H1 (cell line): ENCODE results near the gene CPED1. TPM values are rescaled to one million over a fixed set of nuclear protein-coding genes. Genes with fewer than 3 reads are reported as not detected.

Experiments used
- CTCF ChIA-PET: fragments of 300-600 bp; sonication (Branson Sonifier 250); formaldehyde crosslinking; loops from one replicate; lab custom pipeline; 2021; ENCODE audit not compliant: partially characterized antibody; lab: Charles Lee
- POLR2A ChIA-PET: fragments of 300-600 bp; sonication (Branson Sonifier 250); formaldehyde crosslinking; loops from one replicate; lab custom pipeline; 2021; ENCODE audit warnings: inconsistent platforms; ENCODE audit not compliant: partially characterized antibody; lab: Charles Lee
- DNase-seq, 2 experiments: peaks; one replicate each; pipeline versions ENCODE4 v3.0.0 to v3.0.0-alpha.2; 2010 to 2022; ENCODE audit warnings: low spot score in 2 of 2, low read depth in 1 of 2, mixed read lengths in 1 of 2
- FAIRE-seq: peaks from 2 replicates; lab custom pipeline; 2011; peaks lifted over from hg19 to GRCh38; lab: Jason Lieb, UNC
- H2AFZ ChIP-seq: 2 replicates; pipeline ENCODE4 v1.8.1; 2012; ENCODE audit warnings: low read length, inconsistent platforms
- H2AK5ac ChIP-seq: 2 replicates; pipeline ENCODE4 v1.6.1; 2013; ENCODE audit warnings: low read depth, low read length
- H2BK120ac ChIP-seq: replicated peaks from 2 replicates; pipeline ENCODE3; 2013; ENCODE audit warnings: low read depth, low read length, inconsistent platforms
- H2BK12ac ChIP-seq: 2 replicates; pipeline ENCODE4 v1.6.1; 2013; ENCODE audit warnings: low read depth, low read length
- H2BK15ac ChIP-seq: 2 replicates; pipeline ENCODE4 v1.6.1; 2013; ENCODE audit warnings: low read length
- H2BK20ac ChIP-seq: 2 replicates; pipeline ENCODE4 v1.6.1; 2013; ENCODE audit warnings: low read length
- H2BK5ac ChIP-seq: 2 replicates; pipeline ENCODE4 v1.6.1; 2013; ENCODE audit warnings: low read depth, low read length
- H3K14ac ChIP-seq: 2 replicates; pipeline ENCODE4 v1.6.1; 2013; ENCODE audit warnings: inconsistent platforms; ENCODE audit not compliant: insufficient read length
- H3K18ac ChIP-seq: 2 replicates; pipeline ENCODE4 v1.6.1; 2013; ENCODE audit warnings: low read length; ENCODE audit errors: extremely low read depth
- H3K23ac ChIP-seq: 2 replicates; pipeline ENCODE4 v1.6.1; 2013; ENCODE audit warnings: inconsistent platforms; ENCODE audit not compliant: insufficient read length
- H3K23me2 ChIP-seq: 2 replicates; pipeline ENCODE4 v1.6.1; 2013; ENCODE audit warnings: low read depth, low read length
- H3K27ac ChIP-seq: 2 replicates; pipeline ENCODE4 v1.6.1; 2011; ENCODE audit warnings: low read depth, low read length, inconsistent platforms
- H3K27me3 ChIP-seq, 4 experiments: replicated peaks in 1 of 4; 1 replicate in 1 of 4; 2 replicates in 3 of 4; pipeline versions ENCODE4 v1.6.1 to v1.8.1; 2011 to 2013; ENCODE audit warnings: low read length in 3 of 4, mild to moderate bottlenecking in 3 of 4, inconsistent platforms in 2 of 4, mixed read lengths in 2 of 4, moderate library complexity in 1 of 4; ENCODE audit not compliant: control insufficient read depth in 3 of 4, insufficient read depth in 3 of 4; ENCODE audit errors: extremely low read depth in 1 of 4
- H3K36me3 ChIP-seq, 4 experiments: 2 replicates each; pipeline versions ENCODE4 v1.6.1 to v1.8.1; 2011 to 2013; ENCODE audit warnings: mild to moderate bottlenecking in 4 of 4, low read length in 3 of 4, moderate library complexity in 2 of 4, control low read depth in 1 of 4, inconsistent platforms in 1 of 4; ENCODE audit not compliant: insufficient read depth in 4 of 4, control insufficient read depth in 2 of 4
- H3K4ac ChIP-seq: replicated peaks from 2 replicates; pipeline ENCODE3; 2013; ENCODE audit warnings: low read length, low read depth, mixed read lengths, inconsistent platforms; ENCODE audit not compliant: insufficient read length
- H3K4me1 ChIP-seq, 4 experiments: replicated peaks in 1 of 4; 1 replicate in 1 of 4; 2 replicates in 3 of 4; pipeline versions ENCODE4 v1.6.1 to v1.8.1; 2011 to 2013; ENCODE audit warnings: low read length in 3 of 4, inconsistent platforms in 2 of 4, mixed read lengths in 1 of 4; ENCODE audit not compliant: insufficient read depth in 4 of 4, control insufficient read depth in 3 of 4
- H3K4me2 ChIP-seq, 2 experiments: 2 replicates each; pipeline versions ENCODE4 v1.6.1 to v1.8.1; 2011 to 2013; ENCODE audit warnings: low read depth in 2 of 2, low read length in 2 of 2, control low read depth in 1 of 2, inconsistent platforms in 1 of 2, mild to moderate bottlenecking in 1 of 2; ENCODE audit not compliant: insufficient read depth in 1 of 2
- H3K4me3 ChIP-seq, 4 experiments: fragments of 200-600, 300-600 bp in 1 of 4; sonication (generic), shearing (Covaris generic), sonication (Bioruptor Twin) in 1 of 4; 2 replicates each; pipeline versions ENCODE4 v1.5.1 to v1.8.1; 2011 to 2016; ENCODE audit warnings: low read length in 4 of 4, low read depth in 3 of 4, control low read depth in 2 of 4, inconsistent platforms in 2 of 4, mild to moderate bottlenecking in 2 of 4, mixed read lengths in 1 of 4, moderate library complexity in 1 of 4; ENCODE audit not compliant: insufficient read depth in 2 of 4; ENCODE audit errors: extremely low read depth in 1 of 4
- H3K56ac ChIP-seq: replicated peaks from 2 replicates; pipeline ENCODE3; 2013; ENCODE audit warnings: low read depth, mild to moderate bottlenecking, mixed read lengths, low read length, inconsistent platforms; ENCODE audit not compliant: insufficient read length
- H3K79me1 ChIP-seq: 2 replicates; pipeline ENCODE4 v1.6.1; 2013; ENCODE audit warnings: low read depth, low read length, control low read depth
- H3K79me2 ChIP-seq, 2 experiments: 2 replicates each; pipeline versions ENCODE4 v1.6.1 to v1.8.1; 2012 to 2013; ENCODE audit warnings: low read length in 2 of 2, mild to moderate bottlenecking in 2 of 2, inconsistent platforms in 1 of 2; ENCODE audit not compliant: insufficient read depth in 2 of 2, control insufficient read depth in 1 of 2
- H3K9ac ChIP-seq, 4 experiments: replicated peaks in 1 of 4; 1 replicate in 1 of 4; 2 replicates in 3 of 4; pipeline versions ENCODE4 v1.6.1 to v1.8.1; 2011 to 2013; ENCODE audit warnings: low read depth in 3 of 4, low read length in 3 of 4, control low read depth in 2 of 4, mild to moderate bottlenecking in 2 of 4, moderate library complexity in 2 of 4, inconsistent platforms in 1 of 4; ENCODE audit errors: extremely low read depth in 1 of 4
- H3K9me3 ChIP-seq, 2 experiments: 2 replicates each; pipeline versions ENCODE4 v1.6.1 to v1.8.1; 2012 to 2013; ENCODE audit warnings: mild to moderate bottlenecking in 2 of 2, moderate library complexity in 2 of 2, control low read depth in 1 of 2, inconsistent platforms in 1 of 2, low read depth in 1 of 2, low read length in 1 of 2, mixed read lengths in 1 of 2; ENCODE audit not compliant: insufficient read depth in 2 of 2
- H4K20me1 ChIP-seq, 2 experiments: replicated peaks in 1 of 2; 2 replicates each; pipeline versions ENCODE3 to v1.8.1; 2011 to 2013; ENCODE audit warnings: inconsistent platforms in 2 of 2, low read length in 2 of 2, mild to moderate bottlenecking in 1 of 2; ENCODE audit not compliant: insufficient read depth in 2 of 2, control insufficient read depth in 1 of 2
- H4K5ac ChIP-seq: 2 replicates; pipeline ENCODE4 v1.6.1; 2013; ENCODE audit warnings: low read length, low read depth, mixed read lengths, inconsistent platforms; ENCODE audit not compliant: insufficient read length
- H4K8ac ChIP-seq: 2 replicates; pipeline ENCODE4 v1.8.0; 2013; ENCODE audit warnings: mild to moderate bottlenecking, moderate library complexity, low read length, inconsistent platforms; ENCODE audit not compliant: insufficient read depth; ENCODE audit errors: extremely low read depth
- H4K91ac ChIP-seq: replicated peaks from 2 replicates; pipeline ENCODE3; 2013; ENCODE audit warnings: low read length, mixed read lengths, inconsistent platforms; ENCODE audit not compliant: insufficient read length
- CEBPB ChIP-seq: IDR thresholded peaks from 2 replicates; pipeline ENCODE4 v1.6.1; 2012; ENCODE audit warnings: low read depth, low read length
- CREB1 ChIP-seq: IDR thresholded peaks from 2 replicates; pipeline ENCODE4 v1.6.1; 2012; ENCODE audit warnings: inconsistent platforms
- CTCF ChIP-seq, 3 experiments: IDR thresholded peaks; 1 replicate in 2 of 3; 2 replicates in 1 of 3; pipeline versions ENCODE4 v1.5.1 to v1.6.1; 2011; ENCODE audit warnings: low read length in 3 of 3, mild to moderate bottlenecking in 3 of 3, inconsistent platforms in 2 of 3, low read depth in 1 of 3, moderate library complexity in 1 of 3; ENCODE audit not compliant: insufficient read depth in 1 of 3; ENCODE audit errors: control extremely low read depth in 1 of 3
- FOSL1 ChIP-seq: IDR thresholded peaks from 2 replicates; pipeline ENCODE4 v1.6.1; 2011; ENCODE audit warnings: mild to moderate bottlenecking, low read depth, low read length, moderate library complexity; ENCODE audit not compliant: insufficient read depth
- HDAC2 ChIP-seq, 2 experiments: fragments of 300-600 bp in 1 of 2; sonication (generic) in 1 of 2; IDR thresholded peaks; 2 replicates each; pipeline ENCODE4 v1.6.1; 2011 to 2012; ENCODE audit warnings: low read depth in 2 of 2, low read length in 2 of 2, mild to moderate bottlenecking in 2 of 2, moderate library complexity in 2 of 2, borderline replicate concordance in 1 of 2, inconsistent platforms in 1 of 2
- HDAC6 ChIP-seq: IDR thresholded peaks from one replicate; pipeline ENCODE4 v1.7.1; 2012; ENCODE audit warnings: low read depth, mild to moderate bottlenecking, inconsistent platforms, low read length, moderate library complexity
- KDM1A ChIP-seq: fragments of 200-600, 300-600 bp; sonication (generic); IDR thresholded peaks from 2 replicates; pipeline ENCODE4 v1.7.1; 2016; ENCODE audit warnings: mild to moderate bottlenecking, low read length, borderline replicate concordance
- MAX ChIP-seq: IDR thresholded peaks from 2 replicates; pipeline ENCODE4 v1.6.1; 2012; ENCODE audit warnings: inconsistent platforms
- TCF12 ChIP-seq: IDR thresholded peaks from 2 replicates; pipeline ENCODE4 v1.6.1; 2011; ENCODE audit warnings: low read depth, mild to moderate bottlenecking, low read length
- USF2 ChIP-seq: IDR thresholded peaks from 2 replicates; pipeline ENCODE4 v1.6.1; 2011; ENCODE audit warnings: low read length, improper control_type of control experiment
- YY1 ChIP-seq: IDR thresholded peaks from 2 replicates; pipeline ENCODE4 v1.6.1; 2011; ENCODE audit warnings: low read depth, mild to moderate bottlenecking, low read length
- WGBS, 2 experiments: shearing (Covaris generic) in 1 of 2; methylation state at CpG; one replicate each; pipeline versions ENCODE4 v1.1.6 to v1.1.7; 2013 to 2015; ENCODE audit warnings: low lambda C conversion rate in 2 of 2, mixed read lengths in 2 of 2, inconsistent platforms in 1 of 2, low coverage in 1 of 2, missing lambda C conversion rate in 1 of 2; ENCODE audit not compliant: insufficient replicate concordance in 2 of 2, insufficient coverage in 1 of 2, insufficient read length in 1 of 2; ENCODE audit errors: extremely low coverage in 1 of 2, missing lambda C conversion rate in 1 of 2; 5-methylcytosine and 5-hydroxymethylcytosine counted together
- polyA plus RNA-seq, 7 experiments: library from polyadenylated mRNA; depleted of rRNA in 3 of 7; stranded (reverse) in 5 of 7; unstranded in 2 of 7; fragments of >200 nt in 5 of 7; fragments of 200-250 nt in 2 of 7; gene quantifications; 1 replicate in 5 of 7; 2 replicates in 1 of 7; 4 replicates in 1 of 7; pipeline versions ENCODE4 v1.2.1 to v1.2.3, GENCODE V29; 2011 to 2013; ENCODE audit warnings: missing spikeins in 2 of 7, mixed read lengths in 2 of 7
- total RNA-seq: library from RNA; stranded (reverse); fragmentation: NEBNext Ultra II Directional; extraction: Animal tissue kit (Norgen Biotek cat#: 25700); gene quantifications from 2 replicates; pipeline ENCODE4 v1.2.1, GENCODE V29; 2021

Gene CPED1
- total and polyA plus RNA-seq, 2 of the 8 experiments (the other 6 are each of a cell fraction or from before 2014, with no cell fraction given), result 0.08 to 0.39 TPM

- no peak overlapping the region for H2BK12ac ChIP-seq
- H3K23me2 ChIP-seq, result no peaks in the 10 kb centered on the region
- no peak overlapping the region for H3K4ac ChIP-seq
- H3K14ac ChIP-seq, result no peak overlapping the region
- H4K8ac ChIP-seq, result no peak overlapping the region
- H4K20me1 ChIP-seq, result no peaks in the 10 kb centered on the region
- no peak overlapping the region for H3K27ac ChIP-seq
- H2BK5ac ChIP-seq, result no peak overlapping the region
- 91% methylated on average over 6 of the region's 6 CpGs; no CpG with 5 or more reads in 1 of the 2 experiments for WGBS, 2 experiments
- no peak overlapping the region for H3K23ac ChIP-seq
- H3K36me3 ChIP-seq, result no peaks in the 10 kb centered on the region
- no peak overlapping the region for H4K91ac ChIP-seq
- H3K4me3 ChIP-seq, result no peak overlapping the region
- no peak overlapping the region for H2BK20ac ChIP-seq
- no peaks in the 10 kb centered on the region for H3K79me2 ChIP-seq
- H3K9ac ChIP-seq, result no peak overlapping the region
- ChIA-PET CTCF (interaction anchor here (0.7 kb wide), 1 partner anchor 99 kb away, joined by 3 read pairs; no protein-coding TSS in a partner anchor), POLR2A (no interaction called here)
- H3K56ac ChIP-seq, result no peak overlapping the region
- no peaks in the 10 kb centered on the region for H3K27me3 ChIP-seq
- H2AFZ ChIP-seq, result peak overlapping the region; percentile 80; the same call in 1 of the 2 replicates
- no peak for FAIRE-seq
- no peak overlapping the region for H3K4me2 ChIP-seq
- H3K18ac ChIP-seq, result no peak overlapping the region
- H3K4me1 ChIP-seq, result no peaks in the 10 kb centered on the region
- H3K9me3 ChIP-seq, result no peaks in the 10 kb centered on the region
- no peak overlapping the region for H2AK5ac ChIP-seq
- no peak overlapping the region for H2BK15ac ChIP-seq
- DNase-seq, result no peak
- H2BK120ac ChIP-seq, result no peak overlapping the region
- H4K5ac ChIP-seq, result no peak overlapping the region
- H3K79me1 ChIP-seq, result no peaks in the 10 kb centered on the region
- TF ChIP-seq USF2, result no peak
- no peak for TF ChIP-seq FOSL1
- TF ChIP-seq HDAC2 (IDR thresholded peaks at IDR 0.05; ENCODE audit: borderline replicate concordance in 1 of 2, low read depth in 2 of 2, low read length in 2 of 2), result no peak
- TF ChIP-seq CREB1, result no peak
- no peak for TF ChIP-seq TCF12
- TF ChIP-seq CTCF (IDR thresholded peaks at IDR 0.05; ENCODE audit: control extremely low read depth in 1 of 3, insufficient read depth in 1 of 3, low read depth in 1 of 3, low read length in 3 of 3), result no peak
- no peak for TF ChIP-seq YY1
- no peak for TF ChIP-seq CEBPB
- no peak for TF ChIP-seq MAX
- TF ChIP-seq KDM1A, result no peak
- no peak for TF ChIP-seq HDAC6
These were observed 210.0 kb downstream of the CPED1 start for GRCh38 chr7:121198502-121198901.
